Endometrial microvascular endothelial cells (primary cell): ENCODE measurements around the gene TMOD1. TPM values are rescaled to one million over a fixed set of nuclear protein-coding genes. Genes with fewer than 3 reads are reported as not detected.

ENCODE experiments used
- in situ Hi-C: cut with HindIII; loops from 2 replicates; pipeline ENCODE4 v1.10.0; 2017; ENCODE audit warnings: low sequenced_read_pairs, low pct_unique_long_range_greater_than_20kb; ENCODE audit errors: inconsistent ontology term
- total RNA-seq: library from RNA; depleted of rRNA; stranded (reverse); fragments of >200 nt; gene quantifications from one replicate; pipeline ENCODE4 v1.2.3, GENCODE V29; 2015; ENCODE audit errors: inconsistent ontology term

Gene TMOD1
- total RNA-seq, 1 donor from 2014 or later, result 0.56 TPM

DNA sequence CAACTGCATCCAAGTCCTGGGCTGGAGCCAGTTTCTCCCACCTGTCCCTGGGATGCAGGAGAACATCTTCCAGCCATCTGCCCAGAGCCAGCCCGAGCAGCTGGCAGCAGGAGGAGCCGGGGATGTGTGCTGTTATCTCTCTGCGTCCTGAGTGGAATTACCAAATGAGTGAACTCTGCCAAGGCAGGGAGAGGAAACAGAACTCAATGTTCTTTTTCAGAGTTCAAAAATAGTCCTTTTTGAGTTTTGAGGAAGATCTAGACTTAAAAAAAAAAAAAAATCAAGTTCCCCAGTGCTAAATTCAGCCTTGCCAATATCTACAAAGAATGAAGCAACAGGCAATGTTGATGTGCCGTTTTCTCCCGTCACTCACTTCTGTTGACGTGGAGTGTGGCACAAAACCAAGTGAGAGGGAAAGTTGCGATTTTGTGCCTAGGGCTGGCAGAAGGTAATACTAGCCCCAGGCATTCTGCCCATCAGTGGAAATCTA is 56.2 kb downstream of the TMOD1 start:
- in situ Hi-C loops, result no loop called here

DNA sequence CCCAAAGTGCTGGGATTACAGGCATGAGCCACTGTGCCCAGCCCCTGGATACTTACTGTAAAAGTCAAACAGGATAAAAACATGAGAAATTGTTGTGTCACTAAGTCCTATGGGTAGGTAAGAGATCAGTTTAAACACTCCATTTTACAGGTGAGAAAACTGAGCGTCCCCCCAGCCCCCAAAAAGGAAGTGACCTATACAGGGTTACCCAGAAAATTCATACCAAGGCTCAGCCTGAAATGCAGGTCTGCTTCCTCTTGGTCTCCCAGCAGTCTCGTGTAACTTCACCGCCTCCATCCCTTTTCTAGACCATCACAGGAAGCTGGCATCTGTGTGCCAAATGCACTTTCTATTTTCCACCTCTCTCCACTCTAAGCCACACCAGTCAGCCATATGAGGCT is 57.2 kb downstream of the TMOD1 start:
- in situ Hi-C loops, result no loop called here

DNA sequence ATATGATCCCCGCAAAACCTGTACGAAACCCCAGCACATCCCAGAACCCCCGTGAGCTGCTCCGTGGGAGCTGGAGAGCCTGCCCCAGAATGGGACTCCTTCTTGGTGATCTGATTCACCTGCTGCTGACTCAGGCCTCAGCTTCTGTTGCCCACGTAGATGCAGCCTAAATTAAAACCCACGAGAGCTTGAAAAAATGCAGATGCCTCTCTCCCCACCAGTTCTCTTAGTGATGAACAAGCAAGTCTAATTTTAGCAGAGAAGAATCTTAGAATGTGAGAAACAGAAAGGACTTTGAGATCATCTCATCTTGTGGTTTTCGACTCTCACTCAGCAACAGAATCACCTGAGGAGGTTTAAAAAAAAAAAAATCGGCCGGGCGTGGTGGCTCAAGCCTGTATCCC is 57.6 kb downstream of the TMOD1 start:
- in situ Hi-C loops, result no loop called here

DNA sequence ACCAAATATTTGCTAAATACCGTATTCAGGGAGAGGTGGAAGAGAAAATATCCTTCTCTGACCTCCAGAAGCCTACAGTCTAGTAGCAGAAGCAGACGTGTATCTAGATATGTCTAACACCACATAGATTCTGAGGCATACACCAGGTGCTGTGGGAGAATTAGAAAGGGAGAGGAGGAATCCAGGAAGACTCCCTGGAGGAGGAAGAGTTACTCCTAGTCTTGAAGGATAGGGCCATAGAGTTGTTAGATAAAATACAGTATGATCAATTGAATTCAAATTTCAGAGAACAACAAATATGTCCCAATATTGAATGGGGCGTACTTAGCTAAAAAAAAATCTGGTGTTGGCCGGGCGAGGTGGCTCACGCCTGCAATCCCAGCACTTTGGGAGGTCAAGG is 58.7 kb downstream of the TMOD1 start:
- in situ Hi-C loops, result no loop called here

DNA sequence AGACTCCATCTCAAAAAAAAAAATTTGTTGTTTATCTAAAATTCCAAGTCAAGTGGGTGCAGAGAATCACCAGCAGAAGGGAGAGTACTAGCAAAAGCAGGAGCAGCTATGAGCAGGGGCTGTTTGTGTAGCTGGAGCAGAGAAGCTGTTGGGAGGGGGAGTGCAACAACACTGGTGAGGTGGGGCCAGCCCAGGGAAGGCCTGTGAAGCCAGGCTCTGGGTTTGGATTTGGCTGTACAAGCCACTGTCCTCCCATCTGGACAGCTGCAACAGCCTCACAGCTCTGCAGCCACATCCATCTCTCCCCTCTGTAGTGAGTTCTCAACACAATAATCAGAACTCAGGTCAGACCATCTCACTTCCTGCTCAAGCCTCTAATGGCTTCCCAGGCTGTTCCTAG is 59.4 kb downstream of the TMOD1 start:
- in situ Hi-C loops, result no loop called here

DNA sequence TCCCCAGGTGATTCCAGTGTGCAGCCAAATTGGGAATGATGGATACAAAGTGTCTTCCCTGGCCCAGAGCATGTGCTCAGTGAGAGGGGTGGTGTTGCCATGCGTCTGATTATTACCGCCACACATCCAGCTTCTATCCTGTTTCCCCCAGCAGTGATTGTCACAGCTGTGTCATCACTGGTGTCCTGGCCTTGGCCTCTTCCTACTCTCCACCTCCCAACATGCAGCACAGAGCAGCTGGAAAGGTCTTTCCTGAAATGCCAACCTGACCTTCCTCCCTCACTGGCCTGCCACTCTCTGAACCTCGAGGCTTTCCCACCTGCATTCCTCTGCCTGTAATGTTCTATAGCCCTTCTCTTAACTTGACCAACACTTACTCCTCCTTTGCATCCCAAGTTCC is 60.0 kb downstream of the TMOD1 start:
- in situ Hi-C loops, result no loop called here

DNA sequence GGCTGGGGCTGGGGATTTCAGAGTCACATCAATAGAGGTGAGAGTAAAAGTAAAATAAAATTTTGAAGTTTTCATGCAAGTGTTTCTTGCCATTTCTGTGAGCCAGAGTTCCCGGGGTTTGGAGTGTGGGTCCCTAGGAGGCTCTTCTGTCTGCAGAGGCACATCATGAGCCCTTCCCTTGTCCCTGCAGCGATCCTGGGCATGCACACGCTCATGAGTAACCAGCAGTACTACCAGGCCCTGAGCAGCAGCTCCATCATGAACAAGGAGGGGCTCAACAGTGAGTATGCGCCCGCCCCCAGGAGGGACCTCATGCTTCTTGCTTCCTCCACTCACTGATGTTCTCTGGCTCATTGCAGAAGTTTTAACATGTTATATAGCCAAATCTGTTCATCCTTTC is 61.1 kb downstream of the TMOD1 start:
- in situ Hi-C loops, result no loop called here

DNA sequence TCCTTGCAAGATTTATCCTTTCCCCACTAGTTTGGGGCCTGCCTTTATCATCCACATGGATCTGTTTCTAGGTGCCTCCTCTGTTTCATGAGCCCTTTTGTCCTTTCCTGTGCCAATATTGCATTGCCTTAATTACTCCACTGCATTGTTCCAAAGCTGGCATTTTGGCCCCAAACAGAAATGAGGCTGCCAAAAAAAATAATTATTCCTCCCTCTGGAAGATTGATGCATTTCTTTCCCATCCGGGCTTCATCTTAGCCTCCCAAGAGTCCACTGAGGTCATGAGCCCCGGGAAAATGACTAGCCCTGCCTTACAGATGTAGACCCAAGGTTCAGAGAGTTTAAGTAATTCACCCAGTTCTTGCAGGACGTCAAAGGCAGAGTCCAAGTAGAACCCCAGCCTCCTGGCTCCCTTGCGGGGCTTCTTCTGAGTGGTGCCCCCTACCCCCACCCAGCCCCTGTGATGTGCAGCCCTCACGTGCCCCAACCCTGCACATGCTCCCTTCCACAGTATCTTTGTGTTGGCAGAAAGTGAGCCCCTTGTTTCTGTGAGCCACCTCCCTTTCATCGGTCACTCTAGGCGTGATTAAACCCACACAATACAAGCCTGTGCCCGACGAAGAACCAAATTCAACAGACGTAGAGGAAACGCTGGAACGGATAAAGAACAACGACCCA is 62.1 kb downstream of the TMOD1 start:
- in situ Hi-C loops, result no loop called here

DNA sequence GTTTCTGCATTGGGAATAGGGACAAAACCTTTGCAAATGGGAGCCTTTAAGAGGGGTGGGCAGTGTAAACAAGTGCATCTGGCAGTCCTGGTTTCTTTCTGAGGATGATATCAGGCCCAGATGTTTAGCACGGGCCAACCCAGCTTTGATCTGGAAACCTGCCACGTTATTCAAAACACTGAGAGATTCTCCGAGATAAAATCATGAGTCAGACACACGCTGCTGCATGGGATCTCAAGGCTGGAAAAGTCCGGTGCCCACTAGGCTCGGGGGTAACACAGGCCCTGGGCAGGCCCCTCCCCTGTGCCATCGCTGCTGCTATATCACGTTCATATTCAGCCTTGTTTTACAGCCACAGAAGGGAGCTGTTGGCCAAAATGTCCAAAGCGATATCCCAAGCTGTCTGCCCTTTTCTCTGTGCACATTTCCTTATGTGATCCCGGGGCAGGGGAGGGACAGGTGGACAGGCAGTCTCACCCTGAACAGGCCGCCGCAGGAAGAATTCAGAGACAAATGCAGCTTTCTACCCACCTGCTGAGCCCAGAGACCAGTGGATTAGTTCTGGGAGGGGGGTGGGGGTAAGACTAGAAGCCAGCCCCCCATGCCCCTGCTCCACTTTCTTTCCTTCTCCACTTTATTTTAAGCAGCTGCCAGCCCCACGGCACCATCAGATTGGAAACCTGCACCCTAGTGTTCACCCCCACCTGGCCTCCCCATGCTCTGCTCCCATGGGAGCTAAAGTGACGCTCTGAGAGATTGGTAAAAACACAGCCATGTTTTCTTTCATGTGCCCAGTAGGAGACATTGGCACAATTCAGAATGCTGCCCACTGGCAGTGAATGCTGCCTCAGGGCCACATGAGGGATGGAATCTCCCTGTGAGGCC is 63.1 kb downstream of the TMOD1 start:
- in situ Hi-C loops, result no loop called here

DNA sequence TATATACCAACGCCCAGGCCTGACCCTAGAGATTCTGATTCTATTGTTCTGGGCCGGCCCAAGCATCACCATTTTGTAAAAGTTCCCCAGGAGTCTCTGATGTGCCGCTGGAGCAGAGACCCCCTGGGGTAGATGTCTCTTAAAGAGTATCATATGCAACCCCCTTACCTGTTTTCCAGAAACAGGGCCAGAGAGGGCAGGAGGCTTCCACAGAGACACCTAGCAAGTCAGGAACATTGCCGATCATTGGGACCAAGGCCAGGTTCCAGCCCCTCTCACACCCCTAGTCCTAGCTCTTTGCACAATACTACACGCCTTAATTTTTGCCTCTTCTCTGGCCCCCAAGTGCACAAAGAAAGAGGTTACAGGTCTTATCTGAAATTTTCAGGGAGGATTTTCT is 63.8 kb downstream of the TMOD1 start:
- in situ Hi-C loops, result no loop called here

DNA sequence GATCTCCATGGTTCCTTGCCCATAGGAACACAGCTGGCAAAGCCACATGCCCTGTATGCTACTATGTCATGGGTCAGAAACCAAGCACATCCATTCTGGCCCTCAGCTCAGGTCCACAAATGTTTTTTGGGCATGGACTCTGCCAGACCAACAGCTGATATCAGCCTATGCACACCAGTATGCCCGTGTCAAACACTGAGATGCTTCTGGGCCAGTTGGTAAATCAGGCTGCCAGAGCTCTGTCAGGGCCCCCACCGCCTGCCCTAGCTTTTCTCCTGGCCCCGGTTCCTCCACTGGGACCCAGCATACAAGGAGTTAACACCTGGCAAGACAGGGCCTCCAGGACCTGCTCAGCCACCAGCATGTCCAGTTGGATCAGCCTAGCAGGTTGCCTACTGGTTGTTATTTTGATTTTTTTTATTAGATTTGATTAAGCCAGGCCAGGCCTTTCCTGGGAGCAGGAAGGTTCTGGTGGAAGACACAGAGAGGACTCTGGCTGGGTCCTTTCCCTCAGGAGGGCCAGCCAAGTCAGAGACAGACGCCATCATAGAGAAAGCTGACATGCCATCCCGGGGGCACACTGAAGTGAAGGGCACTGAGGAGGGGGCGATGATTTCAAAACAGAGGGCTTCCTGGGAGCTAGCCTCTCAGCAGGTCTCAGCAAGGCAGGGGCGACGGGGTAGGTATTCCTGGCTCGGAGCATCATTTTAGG is 65.9 kb downstream of the TMOD1 start:
- in situ Hi-C loops, result no loop called here

DNA sequence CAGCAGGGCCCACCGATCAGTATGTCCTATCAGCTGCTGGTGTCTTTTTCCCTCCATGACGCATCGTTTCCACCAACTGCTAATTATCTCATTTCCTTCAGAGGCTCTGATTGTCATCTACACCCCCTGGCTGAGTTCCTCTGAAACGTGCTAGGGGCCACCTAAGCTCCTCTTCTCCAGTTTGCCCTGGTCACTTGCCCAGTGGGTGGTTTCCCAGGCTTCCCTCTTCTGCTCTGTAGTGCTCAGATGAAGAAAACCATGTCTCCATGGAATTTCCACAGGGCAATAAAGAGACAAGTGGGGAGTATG is 66.4 kb downstream of the TMOD1 start:
- in situ Hi-C loops, result no loop called here

DNA sequence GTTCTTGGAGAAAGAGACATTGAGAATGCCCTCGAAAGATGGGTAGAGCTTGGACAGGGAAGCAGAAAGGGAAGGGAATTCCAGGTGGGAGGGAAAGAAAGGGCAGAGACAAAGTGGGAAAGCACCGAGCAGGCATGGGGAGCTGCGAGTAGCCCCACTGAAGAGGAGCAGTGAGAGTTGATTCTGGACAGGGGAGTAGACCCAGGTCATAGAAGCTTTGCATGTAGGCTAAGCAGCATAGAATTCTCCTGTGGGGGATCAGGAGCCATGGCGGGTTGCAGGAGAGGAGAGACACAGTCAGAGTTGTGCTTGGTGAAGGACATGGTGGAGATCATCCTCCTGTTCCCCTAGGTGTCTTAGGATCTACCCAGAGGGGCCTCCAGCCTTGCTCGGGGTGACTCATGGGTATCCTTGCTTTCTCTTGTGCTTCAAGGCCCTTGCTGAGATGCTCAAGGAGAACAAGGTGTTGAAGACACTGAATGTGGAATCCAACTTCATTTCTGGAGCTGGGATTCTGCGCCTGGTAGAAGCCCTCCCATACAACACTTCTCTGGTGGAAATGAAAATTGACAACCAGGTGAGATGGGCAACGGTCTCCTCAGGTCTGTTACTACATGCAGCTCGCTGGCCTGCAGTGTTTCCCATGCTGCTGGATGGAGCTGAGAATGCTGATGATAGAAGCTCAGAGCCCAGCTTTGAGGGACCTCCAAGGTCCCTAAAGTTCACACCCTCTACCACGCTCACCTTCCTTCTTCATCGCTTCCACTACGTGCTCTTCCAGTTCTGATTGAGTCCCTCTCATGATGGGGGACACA is 67.2 kb downstream of the TMOD1 start:
- in situ Hi-C loops, result no loop called here

DNA sequence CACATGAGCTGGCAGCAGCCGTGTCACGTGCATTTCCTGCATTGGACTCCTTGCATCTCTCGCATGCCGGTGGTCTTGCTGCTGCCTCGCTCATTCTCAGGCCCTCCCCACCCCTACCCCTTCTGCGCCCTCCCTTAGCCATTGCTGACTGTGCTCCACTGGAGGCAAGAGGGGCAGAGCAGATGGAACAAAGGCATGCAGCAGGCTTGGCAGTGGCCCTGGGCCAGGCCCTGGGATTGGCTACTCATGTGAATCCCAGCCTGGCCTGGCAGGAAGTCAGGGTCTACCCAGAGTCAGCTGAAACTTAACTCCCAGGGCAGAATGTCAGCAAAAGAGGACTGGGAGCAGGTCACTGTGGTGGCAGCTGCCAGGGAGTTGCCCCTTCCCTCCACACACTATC is 69.4 kb downstream of the TMOD1 start:
- in situ Hi-C loops, result no loop called here

DNA sequence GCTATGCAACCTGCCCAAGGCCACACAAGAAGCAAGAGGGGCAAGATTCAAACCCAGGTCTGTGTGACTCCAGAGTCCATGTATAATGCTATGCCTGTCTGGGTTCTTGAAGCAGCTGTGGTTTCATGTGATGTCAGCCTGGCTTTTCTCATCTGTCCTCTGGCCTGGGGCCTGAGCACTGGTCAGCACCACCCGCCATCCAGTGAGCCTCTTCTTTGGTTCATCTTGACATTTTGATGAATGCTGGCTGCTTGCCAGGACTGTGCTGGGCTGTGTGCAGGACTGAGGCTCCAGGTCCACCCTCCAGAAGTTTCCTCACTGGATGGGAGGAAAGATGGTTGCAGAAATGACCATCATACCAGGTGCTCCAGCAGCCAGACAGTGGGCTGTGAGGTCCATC is 70.2 kb downstream of the TMOD1 start:
- in situ Hi-C loops, result no loop called here

DNA sequence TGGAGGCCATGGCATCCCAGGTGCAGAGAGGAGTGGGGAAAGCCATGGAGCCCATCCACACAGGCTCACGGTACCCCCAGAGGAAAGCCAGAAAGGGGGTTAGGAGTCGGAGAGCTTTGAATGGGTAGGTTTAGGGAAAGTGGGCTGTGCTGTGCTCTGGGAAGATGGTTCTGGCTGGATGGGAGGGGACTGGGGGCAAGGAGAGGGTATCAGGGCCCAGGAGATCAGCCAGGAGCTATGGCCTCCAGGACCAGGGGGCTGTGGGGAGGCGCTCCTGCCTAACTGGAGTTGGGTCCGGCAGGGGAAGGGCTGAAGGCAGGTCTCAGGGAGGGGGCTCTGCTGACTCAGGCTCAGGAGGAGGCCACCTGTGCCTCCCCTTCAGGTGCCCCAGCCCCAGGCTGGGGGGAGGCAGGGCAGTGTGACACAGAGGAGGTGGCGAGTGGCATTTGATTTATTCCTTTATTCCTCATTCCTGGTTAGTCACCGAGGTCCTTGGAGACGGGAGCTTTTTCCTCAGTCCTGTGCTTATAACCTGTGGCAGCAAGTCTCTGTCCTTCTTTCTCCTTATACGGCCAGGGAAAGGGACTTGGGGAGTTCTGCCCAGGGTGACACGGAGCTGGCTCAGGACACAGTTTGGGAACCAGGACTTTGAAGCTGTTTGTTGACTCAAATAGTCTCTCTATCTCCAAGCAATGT is 70.9 kb downstream of the TMOD1 start:
- in situ Hi-C loops, result no loop called here

DNA sequence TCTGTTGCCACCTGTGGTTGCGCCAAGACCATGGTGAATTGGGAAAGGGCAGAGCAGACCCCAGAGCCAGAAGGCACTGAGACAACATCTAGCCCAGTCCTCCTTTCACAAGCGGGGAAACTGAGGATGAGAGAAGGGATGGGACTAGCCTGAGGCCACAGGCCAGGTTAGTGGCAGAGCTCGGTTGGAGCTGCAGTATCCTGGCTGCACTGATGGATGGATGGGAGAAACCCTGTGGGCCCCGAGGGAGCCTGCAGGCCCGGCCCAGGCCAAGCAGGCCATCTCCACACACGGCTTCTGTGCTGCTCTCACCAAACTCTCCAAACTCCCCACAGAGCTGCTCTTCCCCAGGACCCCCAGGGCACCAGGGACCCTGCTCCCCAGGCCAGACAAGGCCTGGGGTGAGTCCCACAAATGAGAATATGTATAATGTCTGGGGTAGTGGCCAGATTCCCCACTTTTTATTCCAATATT is 71.5 kb downstream of the TMOD1 start:
- in situ Hi-C loops, result no loop called here

DNA sequence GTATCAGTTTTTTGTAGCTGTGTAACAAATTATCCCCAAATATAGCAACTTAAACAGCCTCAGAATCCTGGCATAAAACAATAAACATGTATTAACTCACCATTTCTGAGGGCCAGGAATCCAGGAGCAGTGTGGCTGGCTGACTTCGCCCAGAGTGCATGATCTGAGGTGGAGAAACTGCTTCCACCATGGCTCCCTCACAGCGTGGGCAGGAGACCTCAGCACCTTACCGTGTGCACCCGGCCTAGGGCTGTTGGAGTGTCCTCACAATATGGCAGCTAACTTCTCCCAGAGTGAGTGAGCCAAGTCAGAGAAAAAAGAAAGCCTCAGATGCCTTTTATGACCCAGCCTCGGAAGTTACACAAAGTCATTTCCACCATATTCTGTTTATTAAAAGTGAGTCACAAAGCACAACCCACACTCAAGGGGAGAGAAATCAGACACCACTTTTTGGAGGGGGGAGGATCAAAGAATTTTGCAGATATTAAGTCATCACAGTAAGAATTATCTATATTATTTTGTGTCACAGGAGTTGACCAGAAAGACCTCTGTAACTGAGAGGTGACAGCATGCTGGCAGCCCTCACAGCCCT is 72.1 kb downstream of the TMOD1 start:
- in situ Hi-C loops, result no loop called here
